Measurements from ENCODE around the gene MAPRE2.

Gene MAPRE2

GRCh38 chr18:35097195-35097594 is 56.0 kb downstream of the MAPRE2 start:
- no peak for TF ChIP-seq CTCF (IDR thresholded peaks at IDR 0.05; ENCODE audit: unreplicated experiment in 3 of 3)
- Mint-ChIP-seq H3K27me3 (ENCODE audit: low read depth) (no peaks in the 10 kb centered on the region), H3K4me1 (no peaks in the 10 kb centered on the region), H3K27ac (no peak overlapping the region), H3K36me3 (ENCODE audit: low read depth) (peaks cover 14% of the 10 kb centered on the region), H3K9me3 (no peaks in the 10 kb centered on the region), H3K4me3 (no peak overlapping the region)

- Mint-ChIP-seq H3K27me3 (ENCODE audit: low read depth) (no peaks in the 10 kb centered on the region), H3K27ac (no peak overlapping the region), H3K4me3 (no peak overlapping the region), H3K36me3 (ENCODE audit: low read depth) (peaks cover 17% of the 10 kb centered on the region), H3K9me3 (no peaks in the 10 kb centered on the region), H3K4me1 (no peaks in the 10 kb centered on the region)
- TF ChIP-seq CTCF (IDR thresholded peaks at IDR 0.05; ENCODE audit: unreplicated experiment in 3 of 3), result no peak
Observed at GRCh38 chr18:35097763-35098162, 56.5 kb downstream of the MAPRE2 start.

GRCh38 chr18:35099911-35100310 is 58.7 kb downstream of the MAPRE2 start:
- Mint-ChIP-seq H3K27me3 (ENCODE audit: low read depth) (no peaks in the 10 kb centered on the region), H3K4me3 (no peak overlapping the region), H3K4me1 (no peaks in the 10 kb centered on the region), H3K27ac (no peak overlapping the region), H3K9me3 (no peaks in the 10 kb centered on the region), H3K36me3 (ENCODE audit: low read depth) (peaks cover 17% of the 10 kb centered on the region)
- TF ChIP-seq CTCF (IDR thresholded peaks at IDR 0.05; ENCODE audit: unreplicated experiment in 3 of 3), result no peak

- Mint-ChIP-seq H3K27ac (no peak overlapping the region), H3K4me3 (no peak overlapping the region), H3K4me1 (no peaks in the 10 kb centered on the region), H3K27me3 (ENCODE audit: low read depth) (no peaks in the 10 kb centered on the region), H3K36me3 (ENCODE audit: low read depth) (peaks cover 26% of the 10 kb centered on the region), H3K9me3 (peaks cover 5% of the 10 kb centered on the region)
- no peak for TF ChIP-seq CTCF (IDR thresholded peaks at IDR 0.05; ENCODE audit: unreplicated experiment in 3 of 3)
Observed at GRCh38 chr18:35104391-35105051, 63.3 kb downstream of the MAPRE2 start.

- H3K27ac Mint-ChIP-seq, result no peak overlapping the region
- peaks cover 38% of the 10 kb centered on the region for H3K36me3 Mint-ChIP-seq (ENCODE audit: low read depth)
- no peak for TF ChIP-seq CTCF (IDR thresholded peaks at IDR 0.05; ENCODE audit: unreplicated experiment in 3 of 3)
- peaks cover 7% of the 10 kb centered on the region for H3K9me3 Mint-ChIP-seq
- peaks cover 4% of the 10 kb centered on the region for H3K27me3 Mint-ChIP-seq (ENCODE audit: low read depth)
- no peaks in the 10 kb centered on the region for H3K4me1 Mint-ChIP-seq
- H3K4me3 Mint-ChIP-seq, result no peak overlapping the region
Observed at GRCh38 chr18:35106013-35106844, 65.0 kb downstream of the MAPRE2 start.

GRCh38 chr18:35106845-35107148 is 65.6 kb downstream of the MAPRE2 start:
- Mint-ChIP-seq H3K9me3 (peaks cover 12% of the 10 kb centered on the region), H3K4me3 (no peak overlapping the region), H3K36me3 (ENCODE audit: low read depth) (peaks cover 38% of the 10 kb centered on the region), H3K27ac (no peak overlapping the region), H3K4me1 (no peaks in the 10 kb centered on the region), H3K27me3 (ENCODE audit: low read depth) (peaks cover 4% of the 10 kb centered on the region)
- no peak for TF ChIP-seq CTCF (IDR thresholded peaks at IDR 0.05; ENCODE audit: unreplicated experiment in 3 of 3)
